Fibroblast of lung (primary cell): Measurements from ENCODE around the gene MYADM. TPM values are rescaled to one million over a fixed set of nuclear protein-coding genes. Genes with fewer than 3 reads are reported as not detected.

Experiments
- DNase-seq, 2 donors: peaks; one replicate each; pipeline versions ENCODE4 v3.0.0 to v3.0.0-alpha.2; 2010; ENCODE audit warnings: low read depth in 2 of 2
- H2AFZ ChIP-seq: 2 replicates; pipeline ENCODE4 v1.5.1; 2012; ENCODE audit warnings: low read length, control low read depth, inconsistent platforms
- H3K27ac ChIP-seq: 2 replicates; pipeline ENCODE4 v1.5.1; 2011; ENCODE audit warnings: low read length, control low read depth; ENCODE audit not compliant: insufficient read depth
- H3K27me3 ChIP-seq: 2 replicates; pipeline ENCODE4 v1.5.1; 2011; ENCODE audit warnings: mild to moderate bottlenecking, low read length; ENCODE audit not compliant: control insufficient read depth, insufficient read depth
- H3K36me3 ChIP-seq: 2 replicates; pipeline ENCODE4 v1.5.1; 2011; ENCODE audit warnings: low read length; ENCODE audit not compliant: control insufficient read depth, insufficient read depth
- H3K4me1 ChIP-seq: 2 replicates; pipeline ENCODE4 v1.5.1; 2011; ENCODE audit warnings: low read length; ENCODE audit not compliant: control insufficient read depth, insufficient read depth; ENCODE audit errors: extremely low read depth
- H3K4me2 ChIP-seq: 2 replicates; pipeline ENCODE4 v1.5.1; 2011; ENCODE audit warnings: low read length, control low read depth; ENCODE audit not compliant: insufficient read depth; ENCODE audit errors: extremely low read depth
- H3K4me3 ChIP-seq, 4 experiments: fragments of 200-600 bp in 1 of 4; sonication (generic) in 1 of 4; replicated peaks in 1 of 4; 2 replicates each; pipeline ENCODE4 v1.5.1; 2011 to 2016; ENCODE audit warnings: low read length in 4 of 4, low read depth in 3 of 4, mild to moderate bottlenecking in 3 of 4, control low read depth in 2 of 4, inconsistent platforms in 1 of 4, mixed read lengths in 1 of 4; ENCODE audit not compliant: insufficient read depth in 1 of 4; ENCODE audit errors: control extremely low read depth in 1 of 4
- H3K79me2 ChIP-seq: 2 replicates; pipeline ENCODE4 v1.5.1; 2012; ENCODE audit warnings: mild to moderate bottlenecking, low read length, inconsistent platforms; ENCODE audit not compliant: control insufficient read depth, insufficient read depth
- H3K9ac ChIP-seq: 2 replicates; pipeline ENCODE4 v1.5.1; 2011; ENCODE audit warnings: mild to moderate bottlenecking, low read length, control low read depth; ENCODE audit not compliant: insufficient read depth
- H3K9me3 ChIP-seq: 2 replicates; pipeline ENCODE4 v1.5.1; 2012; ENCODE audit warnings: low read depth, low read length; ENCODE audit not compliant: control insufficient read depth, insufficient read depth
- H4K20me1 ChIP-seq: 2 replicates; pipeline ENCODE4 v1.5.1; 2011; ENCODE audit warnings: low read length; ENCODE audit not compliant: control insufficient read depth, insufficient read depth; ENCODE audit errors: extremely low read depth
- EZH2 ChIP-seq: IDR thresholded peaks from 2 replicates; pipeline ENCODE4 v1.5.1; 2012; ENCODE audit warnings: low read length, control low read depth, mild to moderate bottlenecking; ENCODE audit errors: missing control alignments
- polyA plus RNA-seq, 2 donors: library from polyadenylated mRNA; depleted of rRNA in 1 of 2; stranded (reverse) in 1 of 2; unstranded in 1 of 2; fragments of >200 nt; gene quantifications; 2 replicates each; pipeline ENCODE4 v1.2.1, GENCODE V29; 2011 to 2012; ENCODE audit warnings: missing spikeins in 1 of 2
- total RNA-seq: library from RNA; depleted of rRNA; stranded (reverse); fragments of >200 nt; gene quantifications from 2 replicates; pipeline ENCODE4 v1.2.1, GENCODE V29; 2014
- TF ChIP-seq, protein P1 (sequence below), 2 donors: IDR thresholded peaks in 1 of 2; conservative IDR thresholded peaks in 1 of 2; 1 replicate in 1 of 2; 2 replicates in 1 of 2; pipeline ENCODE4 v1.5.1; 2011 to 2012; ENCODE audit warnings: low read length in 2 of 2, control low read depth in 1 of 2, inconsistent platforms in 1 of 2, low read depth in 1 of 2, mild to moderate bottlenecking in 1 of 2

MYADM gene
- total and polyA plus RNA-seq, 2 donors (not counting 1 experiment from before 2014, with no cell fraction given), result 9.1 to 51.5 TPM

DNA sequence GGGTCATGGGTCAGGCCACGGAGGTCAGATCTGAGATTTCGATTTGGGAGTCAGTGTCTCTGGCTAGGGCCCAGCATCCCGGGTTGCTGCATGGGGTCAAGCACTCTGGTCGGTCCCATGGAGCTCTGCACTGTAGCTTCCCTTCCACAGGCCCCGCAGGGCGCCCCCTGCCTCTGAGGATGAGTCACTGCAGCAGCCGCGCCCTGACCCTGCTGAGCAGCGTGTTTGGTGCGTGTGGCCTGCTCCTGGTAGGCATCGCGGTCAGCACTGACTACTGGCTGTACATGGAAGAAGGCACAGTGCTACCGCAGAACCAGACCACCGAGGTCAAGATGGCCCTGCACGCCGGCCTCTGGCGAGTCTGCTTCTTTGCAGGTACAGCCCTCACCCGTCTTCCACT lies 45.0 kb downstream of the MYADM start:
- DNase-seq, result no peak
- Histone ChIP-seq H3K79me2 (no peaks in the 10 kb centered on the region), H3K36me3 (no peaks in the 10 kb centered on the region), H3K9ac (no peak overlapping the region), H3K4me1 (no peaks in the 10 kb centered on the region), H3K27ac (no peak overlapping the region), H4K20me1 (no peaks in the 10 kb centered on the region), H3K27me3 (peaks cover 13% of the 10 kb centered on the region), H2AFZ (no peak overlapping the region), H3K4me2 (no peak overlapping the region), H3K4me3 (no peak overlapping the region), H3K9me3 (no peaks in the 10 kb centered on the region)
- TF ChIP-seq EZH2, result no peak
- TF ChIP-seq, protein P1, sequence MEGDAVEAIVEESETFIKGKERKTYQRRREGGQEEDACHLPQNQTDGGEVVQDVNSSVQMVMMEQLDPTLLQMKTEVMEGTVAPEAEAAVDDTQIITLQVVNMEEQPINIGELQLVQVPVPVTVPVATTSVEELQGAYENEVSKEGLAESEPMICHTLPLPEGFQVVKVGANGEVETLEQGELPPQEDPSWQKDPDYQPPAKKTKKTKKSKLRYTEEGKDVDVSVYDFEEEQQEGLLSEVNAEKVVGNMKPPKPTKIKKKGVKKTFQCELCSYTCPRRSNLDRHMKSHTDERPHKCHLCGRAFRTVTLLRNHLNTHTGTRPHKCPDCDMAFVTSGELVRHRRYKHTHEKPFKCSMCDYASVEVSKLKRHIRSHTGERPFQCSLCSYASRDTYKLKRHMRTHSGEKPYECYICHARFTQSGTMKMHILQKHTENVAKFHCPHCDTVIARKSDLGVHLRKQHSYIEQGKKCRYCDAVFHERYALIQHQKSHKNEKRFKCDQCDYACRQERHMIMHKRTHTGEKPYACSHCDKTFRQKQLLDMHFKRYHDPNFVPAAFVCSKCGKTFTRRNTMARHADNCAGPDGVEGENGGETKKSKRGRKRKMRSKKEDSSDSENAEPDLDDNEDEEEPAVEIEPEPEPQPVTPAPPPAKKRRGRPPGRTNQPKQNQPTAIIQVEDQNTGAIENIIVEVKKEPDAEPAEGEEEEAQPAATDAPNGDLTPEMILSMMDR (conservative IDR thresholded peaks at IDR 0.05 in 1 of 2, IDR thresholded peaks at IDR 0.05 in 1 of 2; ENCODE audit: low read depth in 1 of 2, low read length in 2 of 2), result no peak

DNA sequence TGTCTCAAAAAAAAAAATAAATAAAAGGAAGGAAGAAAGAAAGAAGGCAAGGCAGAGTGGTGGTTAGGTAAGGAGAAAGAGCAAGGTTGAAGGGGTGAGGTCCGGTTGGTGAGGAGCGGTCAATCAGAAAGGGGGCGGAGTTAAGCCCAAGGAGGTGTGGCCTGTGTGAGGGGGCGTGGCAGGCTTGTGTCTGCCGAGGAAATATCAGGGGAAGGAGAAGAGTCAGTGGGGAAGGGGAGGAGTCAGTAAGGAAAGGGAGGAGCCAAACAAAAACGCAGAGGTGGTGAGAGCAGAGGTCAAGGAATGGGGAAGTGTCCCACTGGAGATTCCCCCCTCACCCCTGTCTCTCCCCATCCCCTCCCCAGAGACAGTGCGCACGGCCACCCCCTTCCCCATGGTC lies 47.3 kb downstream of the MYADM start:
- Histone ChIP-seq H3K27me3 (peaks cover under 1% of the 10 kb centered on the region), H3K4me3 (no peak overlapping the region), H2AFZ (no peak overlapping the region), H3K4me2 (no peak overlapping the region), H3K27ac (no peak overlapping the region), H3K79me2 (no peaks in the 10 kb centered on the region), H3K4me1 (no peaks in the 10 kb centered on the region), H3K9me3 (no peaks in the 10 kb centered on the region), H3K9ac (no peak overlapping the region), H3K36me3 (no peaks in the 10 kb centered on the region), H4K20me1 (no peaks in the 10 kb centered on the region)
- TF ChIP-seq EZH2, result no peak
- TF ChIP-seq, protein P1 (conservative IDR thresholded peaks at IDR 0.05 in 1 of 2, IDR thresholded peaks at IDR 0.05 in 1 of 2; ENCODE audit: low read depth in 1 of 2, low read length in 2 of 2), result no peak
- no peak for DNase-seq

- TF ChIP-seq, protein P1 (conservative IDR thresholded peaks at IDR 0.05 in 1 of 2, IDR thresholded peaks at IDR 0.05 in 1 of 2; ENCODE audit: low read depth in 1 of 2, low read length in 2 of 2), result no peak
- no peak for TF ChIP-seq EZH2
- Histone ChIP-seq H2AFZ (no peak overlapping the region), H3K27me3 (no peaks in the 10 kb centered on the region), H3K9ac (no peak overlapping the region), H3K9me3 (no peaks in the 10 kb centered on the region), H3K36me3 (no peaks in the 10 kb centered on the region), H3K27ac (no peak overlapping the region), H3K79me2 (no peaks in the 10 kb centered on the region), H3K4me3 (no peak overlapping the region), H4K20me1 (no peaks in the 10 kb centered on the region), H3K4me1 (no peaks in the 10 kb centered on the region), H3K4me2 (no peak overlapping the region)
- no peak for DNase-seq
Measured at GRCh38 chr19:53916004-53916403, 48.3 kb downstream of the MYADM start.
